HG03565 (cell line): ENCODE results near the gene OOSP1.
"Not testable (repeated sequence)": the region's sequence is repeated elsewhere in the genome, so short reads cannot be mapped to it uniquely, and the experiment has no call there.

Source experiments
- ATAC-seq: cut with Tn5 transposase; IDR thresholded peaks from one replicate; pipeline ENCODE4 v1.9.1; 2021; ENCODE audit warnings: mild to moderate bottlenecking, moderate library complexity; ENCODE audit not compliant: unreplicated experiment

The OOSP1 gene

DNA sequence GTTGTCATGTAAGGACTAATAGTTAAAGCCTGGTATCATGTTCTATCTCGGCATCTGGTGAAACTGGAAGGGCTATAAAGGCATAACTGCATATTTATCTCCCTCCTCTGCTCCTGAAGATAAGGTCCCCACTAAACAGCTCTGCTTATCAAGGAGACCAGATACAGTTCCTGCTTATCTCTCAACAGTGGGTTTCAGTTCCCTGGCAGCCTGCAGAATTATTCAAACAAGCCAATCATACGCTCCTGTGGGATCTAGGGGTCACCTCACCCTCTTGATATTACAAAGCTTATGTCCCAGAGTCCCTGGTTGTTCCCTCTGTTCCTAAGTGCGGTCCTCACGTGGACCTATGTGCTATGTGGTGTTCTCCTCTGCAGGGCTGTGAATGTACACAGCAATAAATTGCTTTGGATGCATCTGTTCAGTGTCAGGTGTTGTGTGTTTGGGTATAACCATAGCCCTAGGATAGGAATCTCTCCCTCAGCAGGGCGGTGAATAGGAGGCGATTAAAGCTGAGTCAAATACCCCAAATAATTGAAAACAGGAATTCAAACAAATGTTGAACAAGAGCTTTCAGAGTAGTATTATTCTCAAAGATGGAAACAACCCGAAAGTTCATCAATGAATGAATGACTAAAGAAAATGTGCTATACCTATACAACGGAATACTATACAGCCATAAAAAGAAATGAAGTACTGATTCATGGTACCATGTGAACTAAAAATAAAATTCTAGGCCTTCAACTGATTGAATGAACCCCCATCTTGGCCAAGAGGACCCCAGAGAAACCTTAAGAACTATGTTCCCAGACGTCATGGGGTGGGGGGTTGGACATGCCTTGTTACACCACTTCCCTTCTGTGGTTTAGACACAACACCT lies 22.5 kb downstream of the OOSP1 start:
- ATAC-seq: no peak

- ATAC-seq: no peak
Observed at GRCh38 chr11:59962107-59962482, 23.9 kb downstream of the OOSP1 start.

DNA sequence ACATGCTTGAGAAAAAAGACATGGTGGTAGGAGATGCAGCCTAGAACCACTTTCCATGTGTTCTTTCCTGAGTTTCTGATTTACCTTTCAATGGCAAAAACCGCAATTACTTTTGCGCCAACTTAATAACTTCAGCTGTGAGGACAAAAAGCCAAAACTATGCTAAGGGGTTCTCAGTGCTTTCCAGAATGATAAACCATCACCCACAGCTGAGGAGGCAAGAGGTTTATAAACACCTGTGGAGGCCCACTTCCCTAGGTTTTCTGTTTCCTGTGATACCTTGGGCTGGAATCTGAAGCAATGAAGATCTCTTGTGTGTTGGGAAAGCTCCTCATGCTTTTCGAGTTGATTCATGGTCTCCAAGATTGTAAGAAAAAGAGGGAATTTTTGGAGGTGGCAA lies 25.5 kb downstream of the OOSP1 start, which contains the start of gene OOSP4A:
OOSP4A (plus strand) TSS at position 301 of the 400 bp plus-strand sequence; CDS start at position 301, 0 bp downstream.
- ATAC-seq: no peak

DNA sequence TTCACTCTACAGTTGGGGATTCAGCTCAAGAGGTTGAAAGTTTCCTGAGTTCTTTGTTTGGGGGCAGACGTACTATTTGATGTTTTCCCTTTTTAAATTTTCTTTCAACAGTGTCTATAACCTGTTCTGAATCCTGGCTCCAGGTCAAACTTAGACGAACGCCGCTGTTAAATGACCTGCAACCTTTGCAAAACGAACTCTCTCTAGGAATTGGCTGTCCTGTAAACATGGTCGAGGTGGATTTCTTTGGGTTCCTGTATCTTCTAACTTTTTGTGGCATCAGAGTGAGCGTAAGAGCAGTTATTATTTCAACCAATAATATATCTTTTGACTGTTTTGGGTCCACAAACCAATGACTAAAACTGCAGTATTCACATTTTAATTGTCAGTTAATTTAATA lies 27.2 kb downstream of the OOSP1 start:
- no peak for ATAC-seq

DNA sequence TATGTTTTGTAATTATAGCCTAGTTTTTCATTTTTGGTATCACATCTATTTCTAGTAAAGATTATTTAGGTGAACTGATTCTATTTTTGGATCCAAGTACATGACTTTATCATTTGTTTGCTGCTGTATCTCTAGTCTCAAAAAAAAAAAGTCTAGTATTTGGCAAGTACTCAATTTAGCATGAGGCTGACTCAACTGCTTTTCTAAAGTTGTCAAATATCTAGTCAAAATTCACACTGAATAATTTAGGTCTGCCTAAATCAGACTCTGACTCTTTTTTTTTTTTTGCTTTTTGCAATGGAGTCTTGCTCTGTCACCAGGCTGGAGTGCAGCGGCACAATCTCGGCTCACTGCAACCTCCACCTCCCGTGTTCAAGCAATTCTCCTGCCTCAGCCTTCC lies 28.0 kb downstream of the OOSP1 start:
- ATAC-seq: no peak

GRCh38 chr11:59967677-59968394 lies 29.6 kb downstream of the OOSP1 start:
- ATAC-seq: no peak

- ATAC-seq: no peak
Observed at GRCh38 chr11:59968395-59968783, 30.2 kb downstream of the OOSP1 start.

DNA sequence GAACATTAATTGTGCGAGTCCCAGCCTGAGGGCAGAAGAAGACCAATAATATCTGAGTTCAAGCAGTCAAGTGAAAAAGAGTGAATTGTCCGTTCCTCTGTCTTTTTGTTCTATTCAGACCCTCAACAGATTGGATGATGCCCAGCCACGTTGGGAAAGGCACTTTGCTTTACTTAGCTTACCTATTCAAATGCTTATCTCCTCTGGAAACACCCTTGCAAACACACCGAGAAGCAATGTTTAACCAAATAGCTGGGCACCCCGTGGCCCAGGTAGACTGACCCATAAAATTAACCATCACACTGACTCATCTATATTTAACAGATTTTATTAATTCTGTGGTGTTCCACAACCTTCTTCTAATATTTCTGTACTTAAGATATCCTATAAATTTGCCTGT lies 34.9 kb downstream of the OOSP1 start:
- no peak for ATAC-seq

DNA sequence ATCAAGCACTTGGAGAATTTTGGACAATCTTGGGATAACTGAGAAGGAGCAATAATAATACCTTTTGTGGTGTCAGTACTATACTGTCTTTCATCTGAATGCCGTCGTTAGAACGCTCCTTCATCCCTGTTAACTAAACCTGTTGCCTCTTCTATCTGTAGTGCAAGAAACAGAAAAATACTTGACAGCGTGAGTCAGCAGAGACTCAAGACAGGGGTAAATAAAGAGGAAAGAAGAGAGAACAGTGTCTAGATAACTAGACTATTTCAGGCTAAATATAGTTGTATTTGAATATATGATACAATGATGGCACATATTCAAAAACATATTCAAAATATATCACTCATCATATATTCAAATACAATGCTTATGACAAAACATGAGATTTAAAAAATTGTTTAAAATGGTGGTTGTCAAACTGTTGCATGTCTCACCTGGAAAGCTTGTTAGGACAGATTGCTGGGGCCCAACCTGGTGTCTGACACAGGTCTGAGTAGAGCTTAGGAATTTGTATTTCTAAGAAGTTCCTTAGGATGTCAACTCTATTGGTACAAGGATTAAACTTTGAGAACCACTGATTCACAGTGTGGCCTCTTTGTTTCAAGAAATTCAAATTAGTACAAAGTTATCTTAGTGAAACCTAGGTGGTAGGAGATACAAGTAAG lies 43.0 kb downstream of the OOSP1 start:
- ATAC-seq: no peak

DNA sequence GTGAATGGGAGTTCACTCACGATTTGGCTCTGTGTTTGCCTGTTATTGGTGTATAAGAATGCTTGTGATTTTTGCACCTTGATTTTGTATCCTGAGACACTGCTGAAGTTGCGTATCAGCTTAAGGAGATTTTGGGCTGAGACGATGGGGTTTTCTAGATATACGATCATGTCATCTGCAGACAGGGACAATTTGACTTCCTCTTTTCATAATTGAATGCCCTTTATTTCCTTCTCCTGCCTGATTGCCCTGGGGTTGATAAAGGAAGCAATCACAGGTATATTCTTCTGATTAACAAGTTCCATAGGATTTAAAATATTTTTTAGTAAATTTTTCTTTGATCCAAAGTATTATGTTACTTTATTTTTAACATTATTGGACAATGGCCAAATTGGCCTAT lies 43.8 kb downstream of the OOSP1 start:
- not testable (repeated sequence) for ATAC-seq

- ATAC-seq: no peak
Observed at GRCh38 chr11:59983212-59983611, 45.0 kb downstream of the OOSP1 start.

DNA sequence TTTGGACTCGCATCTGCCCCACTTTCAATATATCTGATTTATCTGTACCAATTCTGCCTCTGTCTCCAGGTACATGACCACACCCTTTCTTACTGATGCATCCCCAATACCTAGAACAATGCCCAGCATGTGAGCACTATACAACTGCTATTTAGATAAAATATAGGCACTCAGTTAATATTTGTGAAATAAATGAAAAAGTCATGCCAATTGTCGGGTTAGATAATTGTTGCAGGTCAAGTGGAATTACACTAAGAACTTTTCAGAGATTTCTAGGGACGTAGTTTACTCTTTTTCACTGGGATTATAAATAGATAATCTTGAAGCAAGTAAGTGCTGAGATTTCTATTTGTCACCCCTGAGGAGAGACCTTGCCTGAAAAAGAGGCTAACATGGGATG lies 46.1 kb downstream of the OOSP1 start:
- ATAC-seq: no peak

- ATAC-seq: no peak
Observed at GRCh38 chr11:59990421-59990820, 52.2 kb downstream of the OOSP1 start.

DNA sequence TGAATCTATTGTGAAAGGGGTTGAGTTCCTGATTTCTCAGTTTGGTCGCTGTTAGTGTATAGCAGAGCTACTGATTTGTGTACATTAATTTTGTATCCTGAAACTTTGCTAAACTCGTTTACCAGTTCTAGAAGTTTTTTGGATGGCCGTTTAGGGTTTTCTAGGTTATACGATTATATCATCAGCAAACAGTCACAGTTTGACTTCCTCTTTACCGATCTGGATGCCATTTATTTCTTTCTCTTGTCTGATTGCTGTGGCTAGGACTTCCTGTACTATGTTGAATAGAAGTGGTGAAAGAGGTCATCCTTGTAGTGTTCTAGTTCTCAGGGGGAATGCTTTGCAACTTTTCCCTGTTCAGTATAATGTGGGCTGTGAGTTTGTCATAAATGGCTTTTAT lies 54.2 kb downstream of the OOSP1 start:
- no peak for ATAC-seq

DNA sequence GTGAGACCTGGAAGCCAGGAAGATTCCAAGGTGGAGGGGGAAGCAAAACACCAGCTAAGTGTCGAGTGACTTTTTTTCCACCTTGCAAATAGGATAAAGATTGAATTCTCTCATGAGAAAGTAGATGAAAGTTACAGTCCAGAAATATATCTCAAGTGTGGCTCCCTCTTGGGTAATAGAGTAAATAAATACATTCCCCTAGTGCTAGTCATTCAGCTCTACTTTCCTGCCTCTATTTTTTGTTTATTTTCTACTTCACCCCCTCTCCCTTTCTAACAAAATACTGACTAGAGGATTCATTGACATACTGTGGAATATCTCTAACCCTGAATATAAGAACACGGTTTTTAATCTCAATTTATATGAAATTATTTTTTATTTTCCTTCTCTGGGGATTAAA lies 59.6 kb downstream of the OOSP1 start:
- ATAC-seq: no peak

DNA sequence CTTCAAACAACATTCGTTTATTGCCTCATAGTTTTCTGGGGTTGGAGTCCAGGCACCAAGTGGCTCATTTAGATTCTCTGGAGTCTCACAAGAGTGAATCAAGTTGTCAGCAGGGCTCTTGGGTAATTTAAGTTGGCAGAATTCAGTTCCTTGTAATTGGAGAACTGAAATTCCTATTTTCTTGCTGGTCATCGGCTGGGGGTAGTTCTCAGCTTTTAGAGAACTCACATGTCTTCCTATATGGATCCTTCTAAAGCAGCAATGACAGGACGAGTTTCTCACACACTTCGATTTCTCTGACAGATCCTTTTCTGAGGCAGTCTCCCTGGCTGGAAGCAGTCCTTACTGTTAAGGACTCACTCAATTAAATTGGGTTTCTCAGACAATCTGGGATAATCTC lies 61.5 kb downstream of the OOSP1 start:
- ATAC-seq: no peak

- no peak for ATAC-seq
Observed at GRCh38 chr11:60003729-60004128, 65.5 kb downstream of the OOSP1 start.

DNA sequence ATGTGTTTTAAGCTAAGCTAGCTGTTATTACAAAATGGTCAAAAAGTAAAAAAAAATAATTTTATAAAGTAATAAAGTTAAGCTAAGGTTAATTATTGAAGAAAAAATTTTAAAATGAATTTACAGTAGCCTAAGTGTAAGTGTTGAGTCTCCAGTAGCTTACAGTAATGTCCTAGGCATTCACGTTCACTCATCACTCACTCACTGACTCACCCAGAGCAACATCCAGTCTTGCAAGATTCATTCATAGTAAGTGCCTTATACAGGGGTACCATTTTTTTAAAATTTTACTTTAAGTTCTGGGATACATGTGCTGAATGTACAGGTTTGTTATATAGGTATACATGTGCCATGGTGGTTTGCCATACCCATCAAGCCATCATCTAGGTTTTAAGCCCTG lies 67.1 kb downstream of the OOSP1 start:
- ATAC-seq: no peak
